ENCODE data around the gene PARVA.

The PARVA gene

GRCh38 chr11:12573707-12574485, 196.5 kb downstream of the PARVA start:
- no peak overlapping the region for H3K14ac ChIP-seq (ENCODE audit: low read length in 2 of 2)
- H3K9ac ChIP-seq (ENCODE audit: low read length), result no peak overlapping the region
- no peak overlapping the region for H4K8ac ChIP-seq (ENCODE audit: low read length)
- peak overlapping the region; percentile 31 for H2BK5ac ChIP-seq (ENCODE audit: low read depth, low read length, poor library complexity, severe bottlenecking)
- no peak overlapping the region for H2AK5ac ChIP-seq (ENCODE audit: low read length, severe bottlenecking)
- H3K4me2 ChIP-seq (ENCODE audit: low read length, poor library complexity, severe bottlenecking), result no peak overlapping the region
- H3K18ac ChIP-seq (ENCODE audit: low read depth in 1 of 2, low read length in 2 of 2), result no peak overlapping the region
- no peaks in the 10 kb centered on the region for H3K4me1 ChIP-seq (ENCODE audit: control insufficient read depth, insufficient read depth, low read depth, low read length)
- no peak overlapping the region for H3K23ac ChIP-seq (ENCODE audit: low read length in 2 of 2)
- no peak for DNase-seq
- no peak overlapping the region for H2AFZ ChIP-seq (ENCODE audit: low read depth, low read length)
- no peaks in the 10 kb centered on the region for H3K36me3 ChIP-seq (ENCODE audit: control insufficient read depth in 1 of 2, insufficient read depth in 2 of 2, low read depth in 1 of 2, low read length in 2 of 2)
- no peak overlapping the region for H2BK120ac ChIP-seq (ENCODE audit: low read depth, low read length)
- no peaks in the 10 kb centered on the region for H3K27me3 ChIP-seq (ENCODE audit: control insufficient read depth in 1 of 2, insufficient read depth in 1 of 2, low read length in 2 of 2)
- H3K4ac ChIP-seq (ENCODE audit: low read depth in 1 of 2, low read length in 2 of 2), result no peak overlapping the region
- H3K9me3 ChIP-seq (ENCODE audit: control insufficient read depth, low read length), result peaks cover 4% of the 10 kb centered on the region
- WGBS, result 44% methylated on average over 1 of the region's 1 CpG
- H3K79me1 ChIP-seq (replicated peaks; ENCODE audit: low read length, poor library complexity, severe bottlenecking), result no peaks in the 10 kb centered on the region
- no peak overlapping the region for H4K91ac ChIP-seq (ENCODE audit: low read length)
- H3K4me3 ChIP-seq (ENCODE audit: insufficient read depth in 1 of 2, low read depth in 1 of 2, low read length in 2 of 2), result no peak overlapping the region
- H2BK15ac ChIP-seq (ENCODE audit: low read depth, poor library complexity, severe bottlenecking), result no peak overlapping the region
- H3K27ac ChIP-seq (ENCODE audit: low read length, poor library complexity, severe bottlenecking), result no peak overlapping the region
- H2BK12ac ChIP-seq (ENCODE audit: low read length in 2 of 2), result no peak overlapping the region

- Histone ChIP-seq H3K14ac (ENCODE audit: low read length in 2 of 2) (no peak overlapping the region), H2BK5ac (ENCODE audit: low read depth, low read length, poor library complexity, severe bottlenecking) (no peak overlapping the region), H3K79me1 (replicated peaks; ENCODE audit: low read length, poor library complexity, severe bottlenecking) (no peaks in the 10 kb centered on the region), H3K4me3 (ENCODE audit: insufficient read depth in 1 of 2, low read depth in 1 of 2, low read length in 2 of 2) (no peak overlapping the region), H3K9ac (ENCODE audit: low read length) (no peak overlapping the region), H2BK12ac (ENCODE audit: low read length in 2 of 2) (no peak overlapping the region), H2BK15ac (ENCODE audit: low read depth, poor library complexity, severe bottlenecking) (no peak overlapping the region), H3K27ac (ENCODE audit: low read length, poor library complexity, severe bottlenecking) (no peak overlapping the region), H3K18ac (ENCODE audit: low read depth in 1 of 2, low read length in 2 of 2) (no peak overlapping the region), H2BK120ac (ENCODE audit: low read depth, low read length) (no peak overlapping the region), H2AFZ (ENCODE audit: low read depth, low read length) (no peak overlapping the region), H3K4ac (ENCODE audit: low read depth in 1 of 2, low read length in 2 of 2) (no peak overlapping the region), H4K91ac (ENCODE audit: low read length) (no peak overlapping the region), H2AK5ac (ENCODE audit: low read length, severe bottlenecking) (no peak overlapping the region), H3K36me3 (ENCODE audit: control insufficient read depth in 1 of 2, insufficient read depth in 2 of 2, low read depth in 1 of 2, low read length in 2 of 2) (no peaks in the 10 kb centered on the region), H3K23ac (ENCODE audit: low read length in 2 of 2) (no peak overlapping the region), H3K9me3 (ENCODE audit: control insufficient read depth, low read length) (no peaks in the 10 kb centered on the region), H3K4me1 (ENCODE audit: control insufficient read depth, insufficient read depth, low read depth, low read length) (peaks cover 2% of the 10 kb centered on the region), H4K8ac (ENCODE audit: low read length) (no peak overlapping the region), H3K27me3 (ENCODE audit: control insufficient read depth in 1 of 2, insufficient read depth in 1 of 2, low read length in 2 of 2) (no peaks in the 10 kb centered on the region), H3K4me2 (ENCODE audit: low read length, poor library complexity, severe bottlenecking) (no peak overlapping the region)
- no peak for DNase-seq
- WGBS, result 91% methylated on average over 6 of the region's 6 CpGs
Observed at GRCh38 chr11:12577725-12578644, 200.6 kb downstream of the PARVA start.

DNA sequence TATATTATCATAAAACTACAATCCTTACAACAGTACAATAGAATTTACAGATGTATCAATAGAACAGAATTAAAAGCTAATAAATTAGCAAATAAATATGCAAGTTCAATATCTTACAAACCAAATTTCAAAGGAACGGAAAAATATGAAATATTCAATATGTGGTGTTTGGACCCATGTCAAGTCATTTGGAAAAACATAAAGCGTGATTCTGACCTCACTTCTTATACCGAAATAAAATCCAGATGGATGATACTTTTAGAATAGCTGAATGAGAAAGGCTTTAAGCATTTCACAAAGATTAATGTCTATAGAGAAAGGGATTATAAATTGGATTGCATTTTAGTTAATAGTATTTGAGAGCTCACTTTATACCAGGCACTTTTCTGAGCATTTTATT, 204.0 kb downstream of the PARVA start:
- H2AFZ ChIP-seq (ENCODE audit: low read depth, low read length), result no peak overlapping the region
- no peak overlapping the region for H2BK15ac ChIP-seq (ENCODE audit: low read depth, poor library complexity, severe bottlenecking)
- H3K4me2 ChIP-seq (ENCODE audit: low read length, poor library complexity, severe bottlenecking), result no peak overlapping the region
- H3K9ac ChIP-seq (ENCODE audit: low read length), result peak overlapping the region; percentile 3
- no peaks in the 10 kb centered on the region for H3K36me3 ChIP-seq (ENCODE audit: control insufficient read depth in 1 of 2, insufficient read depth in 2 of 2, low read depth in 1 of 2, low read length in 2 of 2)
- no peak overlapping the region for H3K23ac ChIP-seq (ENCODE audit: low read length in 2 of 2)
- no peaks in the 10 kb centered on the region for H3K27me3 ChIP-seq (ENCODE audit: control insufficient read depth in 1 of 2, insufficient read depth in 1 of 2, low read length in 2 of 2)
- DNase-seq, result no peak
- H3K27ac ChIP-seq (ENCODE audit: low read length, poor library complexity, severe bottlenecking), result no peak overlapping the region
- no peak overlapping the region for H2BK120ac ChIP-seq (ENCODE audit: low read depth, low read length)
- H3K4me1 ChIP-seq (ENCODE audit: control insufficient read depth, insufficient read depth, low read depth, low read length), result peaks cover 2% of the 10 kb centered on the region
- no peak overlapping the region for H2BK5ac ChIP-seq (ENCODE audit: low read depth, low read length, poor library complexity, severe bottlenecking)
- no peak overlapping the region for H2AK5ac ChIP-seq (ENCODE audit: low read length, severe bottlenecking)
- H3K79me1 ChIP-seq (replicated peaks; ENCODE audit: low read length, poor library complexity, severe bottlenecking), result no peaks in the 10 kb centered on the region
- H3K4ac ChIP-seq (ENCODE audit: low read depth in 1 of 2, low read length in 2 of 2), result no peak overlapping the region
- H2BK12ac ChIP-seq (ENCODE audit: low read length in 2 of 2), result no peak overlapping the region
- H3K9me3 ChIP-seq (ENCODE audit: control insufficient read depth, low read length), result no peaks in the 10 kb centered on the region
- no peak overlapping the region for H4K8ac ChIP-seq (ENCODE audit: low read length)
- H3K14ac ChIP-seq (ENCODE audit: low read length in 2 of 2), result no peak overlapping the region
- no peak overlapping the region for H4K91ac ChIP-seq (ENCODE audit: low read length)
- no peak overlapping the region for H3K18ac ChIP-seq (ENCODE audit: low read depth in 1 of 2, low read length in 2 of 2)
- H3K4me3 ChIP-seq (ENCODE audit: insufficient read depth in 1 of 2, low read depth in 1 of 2, low read length in 2 of 2), result no peak overlapping the region
- 80% methylated on average over 1 of the region's 3 CpGs for WGBS

DNA sequence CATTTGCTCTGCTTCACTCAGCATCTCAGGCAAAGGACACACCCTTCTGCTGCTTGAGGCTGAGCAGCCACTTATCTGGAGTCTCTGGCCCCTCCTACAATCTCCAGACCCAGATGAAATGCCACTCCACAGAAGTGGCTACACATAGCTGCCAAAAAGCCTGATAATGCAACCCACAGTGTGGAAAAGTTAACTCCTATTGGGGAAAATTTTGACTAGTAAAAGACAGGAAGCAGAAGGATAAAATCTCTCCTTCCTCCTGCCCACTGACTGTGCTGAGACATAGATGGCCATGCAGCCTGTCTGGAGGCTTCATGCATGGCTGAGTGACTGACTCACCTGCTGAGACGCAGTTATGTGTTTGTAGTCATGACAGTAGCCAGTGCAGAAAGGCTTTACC, 204.6 kb downstream of the PARVA start:
- Histone ChIP-seq H3K23ac (ENCODE audit: low read length in 2 of 2) (no peak overlapping the region), H3K14ac (ENCODE audit: low read length in 2 of 2) (no peak overlapping the region), H4K8ac (ENCODE audit: low read length) (no peak overlapping the region), H3K4me3 (ENCODE audit: insufficient read depth in 1 of 2, low read depth in 1 of 2, low read length in 2 of 2) (no peak overlapping the region), H2BK15ac (ENCODE audit: low read depth, poor library complexity, severe bottlenecking) (no peak overlapping the region), H2BK12ac (ENCODE audit: low read length in 2 of 2) (no peak overlapping the region), H3K9ac (ENCODE audit: low read length) (peak overlapping the region; percentile 36), H3K27ac (ENCODE audit: low read length, poor library complexity, severe bottlenecking) (peak overlapping the region; percentile 73), H3K4ac (ENCODE audit: low read depth in 1 of 2, low read length in 2 of 2) (no peak overlapping the region), H3K79me1 (replicated peaks; ENCODE audit: low read length, poor library complexity, severe bottlenecking) (no peaks in the 10 kb centered on the region), H3K27me3 (ENCODE audit: control insufficient read depth in 1 of 2, insufficient read depth in 1 of 2, low read length in 2 of 2) (no peaks in the 10 kb centered on the region), H3K36me3 (ENCODE audit: control insufficient read depth in 1 of 2, insufficient read depth in 2 of 2, low read depth in 1 of 2, low read length in 2 of 2) (no peaks in the 10 kb centered on the region), H3K9me3 (ENCODE audit: control insufficient read depth, low read length) (no peaks in the 10 kb centered on the region), H3K4me2 (ENCODE audit: low read length, poor library complexity, severe bottlenecking) (no peak overlapping the region), H2AK5ac (ENCODE audit: low read length, severe bottlenecking) (no peak overlapping the region), H3K4me1 (ENCODE audit: control insufficient read depth, insufficient read depth, low read depth, low read length) (peaks cover 2% of the 10 kb centered on the region), H4K91ac (ENCODE audit: low read length) (no peak overlapping the region), H2AFZ (ENCODE audit: low read depth, low read length) (no peak overlapping the region), H2BK120ac (ENCODE audit: low read depth, low read length) (no peak overlapping the region), H2BK5ac (ENCODE audit: low read depth, low read length, poor library complexity, severe bottlenecking) (no peak overlapping the region), H3K18ac (ENCODE audit: low read depth in 1 of 2, low read length in 2 of 2) (peak overlapping the region in 1 of 2 experiments; percentile 16)
- 0% methylated on average over 1 of the region's 1 CpG for WGBS
- peak; percentile 58 for DNase-seq
